Body of pancreas (tissue), 4 donors: ENCODE data around the gene GGT6.

Source experiments
- CTCF ChIP-seq, 7 experiments: fragments of 450-650 bp in 4 of 7; fragments of 200-600 bp in 3 of 7; sonication (generic) in 3 of 7; IDR thresholded peaks; one replicate each; pipeline ENCODE4 v1.5.1; 2016 to 2019; ENCODE audit warnings: antibody characterized with exemption in 7 of 7
- POLR2A ChIP-seq, 3 donors: fragments of 450-650 bp; IDR thresholded peaks; one replicate each; pipeline ENCODE4 v1.6.1; 2016; ENCODE audit warnings: antibody characterized with exemption in 3 of 3, mild to moderate bottlenecking in 2 of 3

DNA sequence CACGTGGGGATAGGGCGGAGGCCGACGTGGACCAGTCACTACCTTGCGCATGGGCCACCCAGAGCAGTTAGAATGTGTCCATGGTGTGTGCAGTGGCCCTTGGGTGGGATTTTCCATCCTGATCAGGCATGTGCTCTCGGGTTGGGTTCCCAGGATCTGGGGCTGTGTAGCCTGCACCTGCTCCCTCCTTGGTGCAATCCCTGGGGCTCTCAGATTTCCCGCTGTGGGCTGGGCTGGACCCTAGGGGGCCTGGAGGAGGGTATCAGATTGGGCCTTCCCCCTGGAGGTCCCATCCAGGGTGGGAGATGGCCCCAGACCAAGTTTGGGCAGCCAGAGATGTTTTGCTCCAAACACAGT is 25.2 kb upstream of the GGT6 start:
- no peak for TF ChIP-seq CTCF (IDR thresholded peaks at IDR 0.05)
- no peak for TF ChIP-seq POLR2A (IDR thresholded peaks at IDR 0.05)
